K562 (cell line): ENCODE measurements around the gene PGM2. TPM values are rescaled to one million over a fixed set of nuclear protein-coding genes. Genes with fewer than 3 reads are reported as not detected.

ENCODE experiments used
- AFF4 ChIP-seq: sonication (generic); formaldehyde crosslinking; IDR thresholded peaks from 2 replicates; pipeline ENCODE4 v1.8.0; 2023; ENCODE audit warnings: mild to moderate bottlenecking, missing genetic modification reagents
- BCOR ChIP-seq: fragments of 450-650 bp; IDR thresholded peaks from 2 replicates; pipeline ENCODE4 v1.6.1; 2016
- C11orf30 ChIP-seq: fragments of 450-650 bp; IDR thresholded peaks from 2 replicates; pipeline ENCODE4 v1.6.1; 2016; ENCODE audit warnings: low read depth, mild to moderate bottlenecking
- CTCF ChIP-seq, 3 experiments: IDR thresholded peaks in 2 of 3; conservative IDR thresholded peaks in 1 of 3; 2 replicates each; pipeline ENCODE4 v1.5.1; 2011 to 2012; ENCODE audit warnings: low read length in 3 of 3, mild to moderate bottlenecking in 3 of 3, control low read depth in 2 of 3, improper control_type of control experiment in 1 of 3, inconsistent platforms in 1 of 3, low read depth in 1 of 3, mixed read lengths in 1 of 3, moderate library complexity in 1 of 3; ENCODE audit not compliant: insufficient read depth in 2 of 3
- ESRRA ChIP-seq: fragments of 450-650 bp; IDR thresholded peaks from 2 replicates; pipeline ENCODE4 v1.6.1; 2014; ENCODE audit warnings: low read depth, mild to moderate bottlenecking, moderate library complexity, borderline replicate concordance
- GABPB2 ChIP-seq: fragments of 250-450 bp; sonication (Bioruptor Pico); conservative IDR thresholded peaks from 2 replicates; pipeline ENCODE4 v1.5.1; 2021; ENCODE audit warnings: mild to moderate bottlenecking
- GTF2E2 ChIP-seq: fragments of 200-800 bp; sonication (Bioruptor generic); IDR thresholded peaks from 2 replicates; pipeline ENCODE4 v1.6.1; 2016; ENCODE audit warnings: missing genetic modification characterization, missing compliant biosample characterization
- GTF2F1 ChIP-seq: IDR thresholded peaks from 2 replicates; pipeline ENCODE4 v1.6.1; 2011; ENCODE audit warnings: low read depth, low read length, improper control_type of control experiment
- POLR2AphosphoS2 ChIP-seq: IDR thresholded peaks from 2 replicates; pipeline ENCODE4 v1.6.1; 2012; ENCODE audit warnings: low read length, improper control_type of control experiment
- PRPF4 ChIP-seq: fragments of 200-400 bp; formaldehyde crosslinking; IDR thresholded peaks from one replicate; pipeline ENCODE4 v1.6.1; 2017; ENCODE audit warnings: low read length, low read depth, mild to moderate bottlenecking; ENCODE audit not compliant: insufficient read depth, poor library complexity, severe bottlenecking
- RFX5 ChIP-seq: IDR thresholded peaks from 2 replicates; pipeline ENCODE4 v1.6.1; 2011; ENCODE audit warnings: low read depth, mild to moderate bottlenecking, improper control_type of control experiment, low read length
- STAT5A ChIP-seq: IDR thresholded peaks from 2 replicates; pipeline ENCODE4 v1.6.1; 2012; ENCODE audit warnings: low read length, inconsistent platforms, borderline replicate concordance
- XRCC5 ChIP-seq: fragments of 200-400 bp; formaldehyde crosslinking; IDR thresholded peaks from 2 replicates; pipeline ENCODE4 v1.6.1; 2017; ENCODE audit warnings: low read depth, mild to moderate bottlenecking, low read length
- ZFP1 ChIP-seq: fragments of 450-650 bp; formaldehyde crosslinking; IDR thresholded peaks from 2 replicates; pipeline ENCODE4 v1.4.0; 2020; ENCODE audit warnings: mild to moderate bottlenecking, mixed read lengths
- ZFP36 ChIP-seq: fragments of 150-350 bp; IDR thresholded peaks from 2 replicates; pipeline ENCODE4 v1.6.1; 2018; ENCODE audit warnings: low read length, low read depth; ENCODE audit not compliant: partially characterized antibody
- ZFP91 ChIP-seq: sonication (generic); formaldehyde crosslinking; IDR thresholded peaks from 2 replicates; pipeline ENCODE4 v1.8.0; 2022; ENCODE audit warnings: mild to moderate bottlenecking, missing genetic modification reagents
- ZNF280A ChIP-seq: fragments of 450-650 bp; IDR thresholded peaks from 2 replicates; pipeline ENCODE4 v1.6.1; 2018; ENCODE audit warnings: mild to moderate bottlenecking, low read depth; ENCODE audit not compliant: partially characterized antibody
- ZNF449 ChIP-seq: fragments of 250-450 bp; sonication (Bioruptor Pico); IDR thresholded peaks from 2 replicates; pipeline ENCODE4 v1.8.0; 2022; ENCODE audit warnings: moderate library complexity, mild to moderate bottlenecking, inconsistent platforms
- polyA plus RNA-seq, 8 experiments: library from polyadenylated mRNA; depleted of rRNA in 4 of 8; stranded (reverse) in 5 of 8; unstranded in 3 of 8; fragments of >200 nt; fragmentation: Nextera tagmentation in 2 of 8; fragmentation: Illumina TruSeq in 1 of 8; extraction: Ambion mirVana in 2 of 8; extraction: Trizol in 1 of 8; gene quantifications; 2 replicates each; pipeline versions ENCODE4 v1.2.1 to v1.2.3, GENCODE V29; 2011 to 2014; ENCODE audit warnings: inconsistent platforms in 1 of 8, missing spikeins in 1 of 8
- total RNA-seq, 7 experiments: library from RNA; depleted of rRNA in 6 of 7; stranded (reverse); fragments of >200 nt in 6 of 7; fragmentation: Illumina TruSeq in 2 of 7; extraction: Trizol in 2 of 7; gene quantifications; 2 replicates each; pipeline versions ENCODE4 v1.2.1 to v1.2.3, GENCODE V29; 2011 to 2021; ENCODE audit warnings: low replicate concordance in 1 of 7

Gene PGM2
- total and polyA plus RNA-seq, 9 of the 15 experiments (the other 6 are each of a cell fraction or from before 2014, with no cell fraction given), result 15.2 to 77.3 (median 51.4) TPM

GRCh38 chr4:37802068-37802666 is 24.3 kb upstream of the PGM2 start (continued):
- TF ChIP-seq ZNF280A (no peak), AFF4 (no peak), GABPB2 (CRISPR knock-in tag) (no peak), ZNF449 (CRISPR knock-in tag) (no peak), CTCF (IDR thresholded peaks at IDR 0.05 in 2 of 3, conservative IDR thresholded peaks at IDR 0.05 in 1 of 3; ENCODE audit: insufficient read depth in 2 of 3, low read depth in 1 of 3, low read length in 3 of 3) (peak; percentile 55 to 88 (median 85)), BCOR (no peak), ZFP91 (no peak), POLR2AphosphoS2 (no peak), GTF2F1 (no peak), PRPF4 (no peak), ZFP1 (CRISPR knock-in tag) (no peak), XRCC5 (no peak), RFX5 (no peak), STAT5A (no peak), ESRRA (no peak), C11orf30 (no peak), ZFP36 (no peak), GTF2E2 (no peak)
